Hepatocyte (in vitro differentiated cells): ENCODE results near the gene GGCT.

Experiments
- EZH2phosphoT487 ChIP-seq: fragments of 200-600 bp; sonication (generic); IDR thresholded peaks from one replicate; pipeline ENCODE4 v1.6.1; 2018; ENCODE audit warnings: antibody characterized with exemption, mild to moderate bottlenecking, low read depth, moderate library complexity; ENCODE audit not compliant: unreplicated experiment, severe bottlenecking
- TF ChIP-seq, protein P1 (sequence below): fragments of 200-600 bp; sonication (generic); IDR thresholded peaks from 2 replicates; pipeline ENCODE4 v1.5.1; 2016; ENCODE audit warnings: antibody characterized with exemption, mild to moderate bottlenecking; ENCODE audit not compliant: poor library complexity

DNA sequence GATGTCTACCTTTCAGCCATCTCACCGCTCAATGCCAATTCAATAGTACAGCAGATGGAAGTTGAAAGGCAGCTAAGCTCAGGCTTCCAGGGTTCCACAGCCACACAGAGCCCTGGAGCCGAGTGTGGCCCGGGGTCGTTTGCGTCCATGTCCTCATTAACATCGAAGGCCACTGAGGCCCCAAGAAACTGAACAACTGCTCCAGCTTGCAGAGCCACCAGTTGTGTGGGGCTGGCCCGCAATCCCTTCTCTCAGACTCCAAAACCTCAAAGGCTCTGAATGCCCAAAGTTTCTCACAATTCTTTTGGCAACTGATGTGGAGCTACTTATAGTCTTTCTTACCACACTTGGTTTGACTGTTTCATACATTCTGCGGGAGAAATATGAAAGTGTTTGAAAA, 57.2 kb downstream of the GGCT start:
- TF ChIP-seq, protein P1, sequence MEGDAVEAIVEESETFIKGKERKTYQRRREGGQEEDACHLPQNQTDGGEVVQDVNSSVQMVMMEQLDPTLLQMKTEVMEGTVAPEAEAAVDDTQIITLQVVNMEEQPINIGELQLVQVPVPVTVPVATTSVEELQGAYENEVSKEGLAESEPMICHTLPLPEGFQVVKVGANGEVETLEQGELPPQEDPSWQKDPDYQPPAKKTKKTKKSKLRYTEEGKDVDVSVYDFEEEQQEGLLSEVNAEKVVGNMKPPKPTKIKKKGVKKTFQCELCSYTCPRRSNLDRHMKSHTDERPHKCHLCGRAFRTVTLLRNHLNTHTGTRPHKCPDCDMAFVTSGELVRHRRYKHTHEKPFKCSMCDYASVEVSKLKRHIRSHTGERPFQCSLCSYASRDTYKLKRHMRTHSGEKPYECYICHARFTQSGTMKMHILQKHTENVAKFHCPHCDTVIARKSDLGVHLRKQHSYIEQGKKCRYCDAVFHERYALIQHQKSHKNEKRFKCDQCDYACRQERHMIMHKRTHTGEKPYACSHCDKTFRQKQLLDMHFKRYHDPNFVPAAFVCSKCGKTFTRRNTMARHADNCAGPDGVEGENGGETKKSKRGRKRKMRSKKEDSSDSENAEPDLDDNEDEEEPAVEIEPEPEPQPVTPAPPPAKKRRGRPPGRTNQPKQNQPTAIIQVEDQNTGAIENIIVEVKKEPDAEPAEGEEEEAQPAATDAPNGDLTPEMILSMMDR, result no peak
- no peak for TF ChIP-seq EZH2phosphoT487
